K562 (cell line): Measurements from ENCODE around the gene JUND. TPM values are rescaled to one million over a fixed set of nuclear protein-coding genes. Genes with fewer than 3 reads are reported as not detected.

Source experiments
- ATAC-seq: fragments of 200-7000 bp; cut with Tn5 transposase; 3 replicates; pipeline ENCODE4 v1.9.1; 2020; ENCODE audit warnings: moderate library complexity
- BruUV-seq: library from RNA; stranded (reverse); fragments of 400-500 nt; replicated peaks from 2 replicates; lab custom pipeline; 2021; lab: Mats Ljungman, UMichigan
- CTCF ChIA-PET: fragments of 300-600 bp; formaldehyde crosslinking; extraction: SDS; loops from one replicate; lab custom pipeline; 2021; ENCODE audit warnings: low intra/inter-chr PET ratio; lab: Yijun Ruan, JAX
- POLR2A ChIA-PET: fragments of 300-600, 350-650 bp; sonication (Branson Sonifier 250); formaldehyde crosslinking; extraction: SDS; loops from one replicate; lab custom pipeline; 2021; ENCODE audit warnings: antibody characterized with exemption, inconsistent platforms; lab: Yijun Ruan, JAX
- DNase-seq, 4 experiments: peaks; one replicate each; pipeline versions ENCODE4 v3.0.0 to v3.0.0-alpha.2; 2011 to 2018; ENCODE audit warnings: low spot score in 3 of 4, mixed read lengths in 3 of 4; ENCODE audit errors: extremely low read depth in 1 of 4
- FAIRE-seq: peaks from 2 replicates; lab custom pipeline; 2011; peaks lifted over from hg19 to GRCh38; lab: Jason Lieb, UNC
- H2AFZ ChIP-seq: 2 replicates; pipeline ENCODE4 v1.6.0; 2011; ENCODE audit warnings: low read depth, low read length, control low read depth, inconsistent platforms
- H3K27ac ChIP-seq: fragments of 200-600 bp; 3 replicates; pipeline ENCODE4 v1.8.0; 2011; ENCODE audit warnings: low read depth, mild to moderate bottlenecking, control low read depth, inconsistent platforms, low read length, moderate library complexity, mixed read lengths; ENCODE audit errors: extremely low read depth
- H3K27me3 ChIP-seq, 2 experiments: fragments of 300-600 bp in 1 of 2; 2 replicates in 1 of 2; 3 replicates in 1 of 2; pipeline versions ENCODE4 v1.6.0 to v1.8.0; 2011; ENCODE audit warnings: inconsistent platforms in 2 of 2, low read length in 2 of 2, mild to moderate bottlenecking in 1 of 2, mixed read lengths in 1 of 2, moderate library complexity in 1 of 2; ENCODE audit not compliant: control insufficient read depth in 2 of 2, insufficient read depth in 2 of 2
- H3K36me3 ChIP-seq: fragments of 300-600 bp; 3 replicates; pipeline ENCODE4 v1.8.0; 2011; ENCODE audit warnings: mild to moderate bottlenecking, low read length, inconsistent platforms; ENCODE audit not compliant: control insufficient read depth, insufficient read depth
- H3K4me1 ChIP-seq, 2 experiments: fragments of 200-600 bp in 1 of 2; replicated peaks in 1 of 2; 2 replicates in 1 of 2; 3 replicates in 1 of 2; pipeline versions ENCODE4 v1.5.1 to v1.8.0; 2011; ENCODE audit warnings: inconsistent platforms in 2 of 2, low read length in 2 of 2, mild to moderate bottlenecking in 1 of 2, mixed read lengths in 1 of 2, moderate library complexity in 1 of 2; ENCODE audit not compliant: control insufficient read depth in 2 of 2, insufficient read depth in 2 of 2
- H3K4me2 ChIP-seq: 2 replicates; pipeline ENCODE4 v1.6.1; 2011; ENCODE audit warnings: low read length, control low read depth, inconsistent platforms, mixed read lengths; ENCODE audit not compliant: insufficient read depth
- H3K4me3 ChIP-seq: fragments of 200-600 bp; sonication (generic), shearing (Covaris generic); 2 replicates; pipeline ENCODE4 v1.5.1; 2016; ENCODE audit warnings: control low read depth, inconsistent platforms
- H3K79me2 ChIP-seq: fragments of 200-600 bp; 3 replicates; pipeline ENCODE4 v1.8.0; 2011; ENCODE audit warnings: low read length, inconsistent platforms; ENCODE audit not compliant: control insufficient read depth, insufficient read depth
- H3K9ac ChIP-seq, 2 experiments: 2 replicates each; pipeline versions ENCODE4 v1.6.0 to v1.6.1; 2011; ENCODE audit warnings: low read depth in 2 of 2, low read length in 2 of 2, control low read depth in 1 of 2, inconsistent platforms in 1 of 2, mild to moderate bottlenecking in 1 of 2, mixed read lengths in 1 of 2; ENCODE audit not compliant: insufficient read depth in 1 of 2
- H3K9me1 ChIP-seq: one replicate; pipeline ENCODE4 v1.6.0; 2011; ENCODE audit warnings: inconsistent platforms, mild to moderate bottlenecking, low read length, moderate library complexity; ENCODE audit not compliant: control insufficient read depth, insufficient read depth
- H3K9me3 ChIP-seq: replicated peaks from 2 replicates; pipeline ENCODE4 v1.5.1; 2011; ENCODE audit warnings: low read depth, low read length, inconsistent platforms; ENCODE audit not compliant: control insufficient read depth, insufficient read depth
- H4K20me1 ChIP-seq: replicated peaks from 2 replicates; pipeline ENCODE4 v1.6.1; 2011; ENCODE audit warnings: low read length, inconsistent platforms, mixed read lengths; ENCODE audit not compliant: control insufficient read depth, insufficient read depth
- ADNP ChIP-seq: fragments of 200-800 bp; sonication (Bioruptor generic); IDR thresholded peaks from 2 replicates; pipeline ENCODE4 v1.6.1; 2016; ENCODE audit warnings: missing genetic modification characterization, missing compliant biosample characterization
- ASH1L ChIP-seq: fragments of 450-650 bp; IDR thresholded peaks from 2 replicates; pipeline ENCODE4 v1.6.1; 2018; ENCODE audit warnings: borderline replicate concordance, mild to moderate bottlenecking, low read depth; ENCODE audit not compliant: partially characterized antibody
- BCOR ChIP-seq: fragments of 450-650 bp; IDR thresholded peaks from 2 replicates; pipeline ENCODE4 v1.6.1; 2016
- EP300 ChIP-seq: IDR thresholded peaks from 2 replicates; pipeline ENCODE4 v1.6.1; 2012; ENCODE audit warnings: low read length, improper control_type of control experiment
- ERF ChIP-seq: fragments of 450-650 bp; formaldehyde crosslinking; IDR thresholded peaks from 2 replicates; pipeline ENCODE4 v1.4.0; 2020; ENCODE audit warnings: mild to moderate bottlenecking, mixed read lengths
- KLF6 ChIP-seq: fragments of 250-450 bp; sonication (Bioruptor Pico); IDR thresholded peaks from 2 replicates; pipeline ENCODE4 v1.4.0; 2020; ENCODE audit warnings: mild to moderate bottlenecking, moderate library complexity, borderline replicate concordance
- L3MBTL2 ChIP-seq: fragments of 450-650 bp; IDR thresholded peaks from 2 replicates; pipeline ENCODE4 v1.6.1; 2016; ENCODE audit warnings: mild to moderate bottlenecking, moderate library complexity
- LEF1 ChIP-seq: fragments of 450-650 bp; IDR thresholded peaks from 2 replicates; pipeline ENCODE4 v1.6.1; 2016; ENCODE audit warnings: mild to moderate bottlenecking
- MAZ ChIP-seq, 2 experiments: fragments of 450-650 bp in 1 of 2; sonication (generic) in 1 of 2; formaldehyde crosslinking; IDR thresholded peaks in 1 of 2; conservative IDR thresholded peaks in 1 of 2; 2 replicates each; pipeline versions ENCODE4 v1.4.0 to v1.5.0; 2020; ENCODE audit warnings: mild to moderate bottlenecking in 1 of 2, missing genetic modification reagents in 1 of 2
- RBM25 ChIP-seq: fragments of 200-400 bp; formaldehyde crosslinking; IDR thresholded peaks from 2 replicates; pipeline ENCODE4 v1.6.1; 2018; ENCODE audit warnings: low read length, low read depth, moderate library complexity; ENCODE audit not compliant: severe bottlenecking
- SREBF1 ChIP-seq: fragments of 150-350 bp; IDR thresholded peaks from 2 replicates; pipeline ENCODE4 v1.6.1; 2014; ENCODE audit warnings: antibody characterized with exemption, low read depth, low read length, borderline replicate concordance
- ZC3H4 ChIP-seq: sonication (generic); formaldehyde crosslinking; IDR thresholded peaks from 2 replicates; pipeline ENCODE4 v1.9.0; 2021; ENCODE audit warnings: missing genetic modification reagents, borderline replicate concordance
- ZNF668 ChIP-seq: fragments of 250-450 bp; sonication (Bioruptor Pico); IDR thresholded peaks from 2 replicates; pipeline ENCODE4 v1.8.0; 2022; ENCODE audit warnings: mild to moderate bottlenecking, inconsistent platforms
- ZNF76 ChIP-seq: fragments of 250-450 bp; sonication (Bioruptor Pico); IDR thresholded peaks from 2 replicates; pipeline ENCODE4 v1.4.0; 2020; ENCODE audit warnings: mild to moderate bottlenecking, moderate library complexity, borderline replicate concordance
- ZNF764 ChIP-seq: fragments of 250-450 bp; sonication (Bioruptor Pico); IDR thresholded peaks from 2 replicates; pipeline ENCODE4 v1.4.0; 2020; ENCODE audit warnings: low read depth, mild to moderate bottlenecking, moderate library complexity
- WGBS: fragments of 100-300 bp; shearing (Covaris generic); methylation state at CpG from one replicate; pipeline ENCODE4 v1.1.6; 2016; ENCODE audit warnings: low coverage, mixed read lengths; ENCODE audit not compliant: insufficient coverage; ENCODE audit errors: missing lambda C conversion rate; 5-methylcytosine and 5-hydroxymethylcytosine counted together
- in situ Hi-C: fragments of 300-500 bp; cut with MboI; formaldehyde crosslinking; loops from 4 replicates; pipeline ENCODE4 v1.15.0; 2018; ENCODE audit warnings: inconsistent platforms, mixed read lengths
- intact Hi-C: fragments of 100-400 bp; cut with micrococcal nuclease; formaldehyde crosslinking; loops from 2 replicates; pipeline ENCODE4 v1.14.2; 2022
- polyA plus RNA-seq, 8 experiments: library from polyadenylated mRNA; depleted of rRNA in 4 of 8; stranded (reverse) in 5 of 8; unstranded in 3 of 8; fragments of >200 nt; fragmentation: Nextera tagmentation in 2 of 8; fragmentation: Illumina TruSeq in 1 of 8; extraction: Ambion mirVana in 2 of 8; extraction: Trizol in 1 of 8; gene quantifications; 2 replicates each; pipeline versions ENCODE4 v1.2.1 to v1.2.3, GENCODE V29; 2011 to 2014; ENCODE audit warnings: inconsistent platforms in 1 of 8, missing spikeins in 1 of 8
- total RNA-seq, 7 experiments: library from RNA; depleted of rRNA in 6 of 7; stranded (reverse); fragments of >200 nt in 6 of 7; fragmentation: Illumina TruSeq in 2 of 7; extraction: Trizol in 2 of 7; gene quantifications; 2 replicates each; pipeline versions ENCODE4 v1.2.1 to v1.2.3, GENCODE V29; 2011 to 2021; ENCODE audit warnings: low replicate concordance in 1 of 7
- TF ChIP-seq, protein P1 (sequence below), 2 experiments: fragments of 450-650 bp; conservative IDR thresholded peaks; 2 replicates each; pipeline ENCODE4 v1.6.1; 2017; ENCODE audit warnings: mild to moderate bottlenecking in 2 of 2, moderate library complexity in 2 of 2

The JUND gene
- total and polyA plus RNA-seq, 9 of the 15 experiments (the other 6 are each of a cell fraction or from before 2014, with no cell fraction given) = 6.4 to 286 (median 42.3) TPM

DNA sequence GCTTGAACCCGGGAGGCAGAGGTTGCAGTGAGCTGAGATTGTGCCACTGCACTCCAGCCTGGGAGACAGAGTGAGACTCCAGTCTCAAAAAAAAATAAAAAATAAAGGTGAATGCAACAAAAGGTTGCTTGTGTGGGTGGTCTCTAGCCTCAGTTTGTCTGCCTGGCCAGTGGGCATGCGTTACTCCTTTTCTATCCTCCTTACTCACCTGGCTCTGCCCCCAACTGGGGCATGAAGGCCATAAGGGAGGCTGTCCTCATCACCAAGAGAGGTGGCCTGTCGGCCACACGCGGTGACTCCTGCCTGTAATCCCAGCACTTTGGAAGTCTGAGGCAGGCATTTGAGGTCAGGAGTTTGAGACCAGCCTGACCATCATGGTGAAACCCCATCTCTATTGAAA, 1.9 kb upstream of the JUND start:
- POLR2A ChIA-PET = no interaction called here
- Histone ChIP-seq H3K9me3 (no peaks in the 10 kb centered on the region), H2AFZ (no peak overlapping the region), H3K4me1 (peaks cover 16 to 56% of the 10 kb centered on the region in 2 experiments), H3K27me3 (no peaks in the 10 kb centered on the region), H3K36me3 (peaks cover 14% of the 10 kb centered on the region), H3K4me3 (no peak overlapping the region), H4K20me1 (peaks cover 21% of the 10 kb centered on the region), H3K9me1 (peaks cover 7% of the 10 kb centered on the region), H3K9ac (no peak overlapping the region), H3K79me2 (peaks cover 38% of the 10 kb centered on the region), H3K4me2 (no peak overlapping the region), H3K27ac (no peak overlapping the region; the same call in 2 of the 3 replicates)
- 84% methylated on average over 5 of the region's 5 CpGs for WGBS
- CTCF ChIA-PET = interaction anchor here (0.6 kb wide), 1 partner anchor 20 kb away, joined by 3 read pairs; no protein-coding TSS in a partner anchor
- DNase-seq (no peak), ATAC-seq (no peak), FAIRE-seq (no peak)
- intact Hi-C loops = no loop called here
- no TSS peak for BruUV-seq
- in situ Hi-C loops = no loop called here
- TF ChIP-seq RBM25 (peak; percentile 6), BCOR (0 out of 2 replicates have a peak, but pooled peaks have one; percentile 6), ASH1L (no peak), ZNF76 (no peak), ADNP (0 out of 2 replicates have a peak, but pooled peaks have one; percentile 4)

DNA sequence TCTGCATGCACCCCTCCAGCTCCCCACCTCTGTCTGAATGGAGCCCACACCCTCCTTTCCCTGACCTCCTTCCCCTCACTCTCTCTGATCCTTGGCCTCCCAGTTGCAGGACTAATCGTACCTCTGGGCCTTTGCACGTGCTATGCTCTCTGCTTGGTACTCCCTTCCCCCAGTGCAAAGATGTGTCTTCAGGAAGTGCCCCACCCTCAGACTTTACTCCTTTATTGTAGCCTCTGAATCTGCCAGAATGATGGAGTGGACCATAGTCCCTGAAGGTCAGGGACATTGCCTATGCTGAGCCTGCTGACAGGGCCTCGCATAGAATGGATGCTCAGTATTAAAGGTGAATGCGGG, 1.3 kb upstream of the JUND start:
- peak in 2 of 4 experiments; percentile 39 to 80 for DNase-seq
- FAIRE-seq = peak; percentile 6
- no peak for TF ChIP-seq KLF6 (CRISPR knock-in tag)
- TF ChIP-seq, protein P1, sequence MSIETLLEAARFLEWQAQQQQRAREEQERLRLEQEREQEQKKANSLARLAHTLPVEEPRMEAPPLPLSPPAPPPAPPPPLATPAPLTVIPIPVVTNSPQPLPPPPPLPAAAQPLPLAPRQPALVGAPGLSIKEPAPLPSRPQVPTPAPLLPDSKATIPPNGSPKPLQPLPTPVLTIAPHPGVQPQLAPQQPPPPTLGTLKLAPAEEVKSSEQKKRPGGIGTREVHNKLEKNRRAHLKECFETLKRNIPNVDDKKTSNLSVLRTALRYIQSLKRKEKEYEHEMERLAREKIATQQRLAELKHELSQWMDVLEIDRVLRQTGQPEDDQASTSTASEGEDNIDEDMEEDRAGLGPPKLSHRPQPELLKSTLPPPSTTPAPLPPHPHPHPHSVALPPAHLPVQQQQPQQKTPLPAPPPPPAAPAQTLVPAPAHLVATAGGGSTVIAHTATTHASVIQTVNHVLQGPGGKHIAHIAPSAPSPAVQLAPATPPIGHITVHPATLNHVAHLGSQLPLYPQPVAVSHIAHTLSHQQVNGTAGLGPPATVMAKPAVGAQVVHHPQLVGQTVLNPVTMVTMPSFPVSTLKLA (conservative IDR thresholded peaks at IDR 0.05) = peak; percentile 40 to 54
- no peak for TF ChIP-seq SREBF1
- no peak for TF ChIP-seq ZC3H4 (CRISPR knock-in tag)
- TF ChIP-seq ERF (CRISPR knock-in tag) = no peak
- TF ChIP-seq ZNF764 (CRISPR knock-in tag) = no peak
- no peak for TF ChIP-seq ZNF668 (CRISPR knock-in tag)
- peak; percentile 62; the same call in 1 of the 2 replicates for TF ChIP-seq LEF1
- 0 out of 4 replicates have a peak, but pooled peaks of 1 of the 2 experiments have one; percentile 16 for TF ChIP-seq MAZ (CRISPR knock-in tag; conservative IDR thresholded peaks at IDR 0.05 in 1 of 2, IDR thresholded peaks at IDR 0.05 in 1 of 2)
- peak; percentile 64; the same call in 1 of the 2 replicates for TF ChIP-seq L3MBTL2
- TF ChIP-seq EP300 = no peak

More for the DNA sequence above, 1.3 kb upstream of the JUND start:
- Histone ChIP-seq H3K9me1 (peaks cover 12% of the 10 kb centered on the region), H3K4me1 (peaks cover 21 to 57% of the 10 kb centered on the region in 2 experiments), H3K27me3 (no peaks in the 10 kb centered on the region), H4K20me1 (peaks cover 26% of the 10 kb centered on the region), H2AFZ (no peak overlapping the region; the same call in 1 of the 2 replicates), H3K4me2 (peak overlapping the region; percentile 95), H3K9ac (peak overlapping the region; percentile 95 to 99; a peak in 3 of 4 replicates), H3K79me2 (peaks cover 44% of the 10 kb centered on the region), H3K27ac (peak overlapping the region; percentile 100), H3K4me3 (peak overlapping the region; percentile 50), H3K36me3 (peaks cover 19% of the 10 kb centered on the region), H3K9me3 (no peaks in the 10 kb centered on the region)
- WGBS = 40% methylated on average over 4 of the region's 4 CpGs
- in situ Hi-C loops (no loop called here), intact Hi-C loops (no loop called here)
- ChIA-PET CTCF (interaction anchor here (0.6 kb wide), 1 partner anchor 20 kb away, joined by 3 read pairs; no protein-coding TSS in a partner anchor), POLR2A (interaction anchor here (1.8 to 6.0 kb wide), 5 partner anchors 10 to 106 kb away, joined by 10 to 122 read pairs (median 106); partner anchors contain the start of gene PGPEP1)
- BruUV-seq = no TSS peak
- no peak for ATAC-seq
